DOHH2 (cell line): ENCODE measurements around the gene CYP2W1.

Source experiments
- CTCF ChIP-seq: fragments of 200-600 bp; sonication (generic); IDR thresholded peaks from one replicate; pipeline ENCODE4 v1.5.1; 2014; ENCODE audit warnings: antibody characterized with exemption, mild to moderate bottlenecking, low read depth, low read length; ENCODE audit not compliant: poor library complexity, severe bottlenecking
- EZH2phosphoT487 ChIP-seq: fragments of 200-600 bp; sonication (generic); IDR thresholded peaks from 2 replicates; pipeline ENCODE4 v1.6.1; 2017; ENCODE audit warnings: borderline replicate concordance, mild to moderate bottlenecking, antibody characterized with exemption, low read length, moderate library complexity, mixed read lengths

- TF ChIP-seq CTCF (no peak), EZH2phosphoT487 (no peak)
These were observed 48.9 kb downstream of the CYP2W1 start for GRCh38 chr7:1031716-1032455.
